Measurements from ENCODE around the gene GRIN1.

Gene GRIN1

GRCh38 chr9:137198051-137198901 lies 59.3 kb downstream of the GRIN1 start:
- DNase-seq: no peak

DNA sequence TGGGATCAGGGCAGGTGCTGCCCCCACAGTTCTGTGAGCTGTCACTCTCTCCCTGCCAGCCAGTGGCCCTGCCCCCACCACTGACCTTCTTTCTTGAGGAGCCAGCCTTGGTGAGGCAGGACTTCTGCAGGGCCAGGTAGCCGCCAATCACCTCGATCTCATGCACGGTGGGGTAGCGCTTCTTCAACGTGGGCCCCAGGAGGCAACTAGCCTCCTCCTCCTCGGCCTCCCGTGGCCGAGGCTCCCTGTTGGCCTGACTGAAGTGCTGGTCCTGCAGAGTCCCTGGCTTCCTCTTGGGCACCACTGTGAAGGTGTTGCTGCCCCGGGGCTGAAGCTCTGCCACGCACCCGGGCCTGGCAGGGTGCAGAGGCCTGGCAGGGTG lies 59.9 kb downstream of the GRIN1 start:
- DNase-seq: no peak

DNA sequence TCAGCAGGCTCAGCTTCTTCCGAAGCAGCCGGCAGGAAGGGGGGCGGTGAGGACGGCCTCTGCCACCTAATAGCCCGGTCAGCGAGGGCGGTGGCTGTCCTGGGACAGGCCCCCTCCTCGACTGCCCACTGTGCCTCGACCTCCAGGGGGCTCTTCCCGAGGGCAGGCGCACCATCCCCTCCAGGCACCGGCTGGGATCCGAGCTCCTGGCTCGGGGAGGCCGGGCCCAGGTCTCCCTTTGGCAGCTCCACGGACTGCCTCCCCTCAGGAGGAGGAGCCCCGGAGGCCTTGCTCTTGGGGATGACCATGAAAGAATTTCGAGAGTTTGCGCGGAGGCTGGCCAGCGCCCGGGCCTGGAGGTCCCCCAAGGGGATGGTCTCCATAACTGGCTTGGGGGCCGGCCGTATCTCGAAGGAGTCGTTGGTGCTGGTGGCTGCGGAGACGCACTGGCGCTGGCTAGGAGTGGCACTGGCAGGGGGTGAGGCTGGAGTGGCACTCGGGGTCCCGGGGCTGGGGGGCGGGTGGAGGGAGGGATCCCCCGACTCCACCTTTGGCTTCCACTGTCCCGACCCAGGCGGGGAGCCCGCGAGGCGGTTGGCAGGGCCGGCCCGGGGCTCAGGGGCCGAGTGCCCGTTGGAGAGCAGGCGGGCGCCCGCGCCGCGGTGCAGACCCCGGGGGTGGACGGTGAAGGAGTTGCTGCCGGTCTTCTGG lies 60.6 kb downstream of the GRIN1 start:
- no peak for DNase-seq

- peak; percentile 98 for DNase-seq
Measured at GRCh38 chr9:137200311-137201204, 61.6 kb downstream of the GRIN1 start, which contains the start of gene TPRN. Gene TPRN, minus strand, starts transcription at chr9:137200741. Its CDS starts 30 bp downstream, at chr9:137200711.

DNA sequence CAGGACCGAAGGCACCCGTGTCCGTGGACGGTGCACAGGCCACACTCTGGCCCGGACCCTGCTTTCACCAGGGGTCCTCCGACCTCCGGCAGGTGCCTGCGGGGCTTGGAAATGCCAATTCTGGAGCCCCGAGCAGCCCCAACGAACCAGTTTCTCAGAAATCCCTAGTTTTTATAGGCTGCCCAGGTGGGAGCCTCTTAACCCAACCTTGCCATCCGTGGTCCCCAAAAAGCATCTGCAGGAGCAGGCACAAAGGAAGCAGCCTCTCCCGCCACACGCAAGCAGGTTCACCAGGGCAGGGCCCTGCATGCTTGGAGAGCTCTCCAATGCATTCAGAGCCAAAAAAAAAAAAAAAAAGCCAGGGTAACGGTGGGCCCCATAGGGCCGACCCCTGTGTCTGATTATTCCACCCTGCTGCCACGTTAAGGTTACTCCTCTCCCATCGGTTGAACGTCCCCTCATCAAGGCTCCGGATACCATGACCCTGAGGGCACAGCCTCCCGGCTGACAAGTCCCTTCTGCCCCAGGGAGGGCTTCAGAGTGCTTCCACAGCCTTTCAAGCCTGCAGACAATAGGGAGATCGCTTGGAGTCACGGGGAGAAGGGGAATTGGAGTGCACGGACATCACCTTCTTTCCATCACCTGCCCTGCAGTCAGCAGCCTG lies 62.4 kb downstream of the GRIN1 start:
- DNase-seq: no peak

- DNase-seq: no peak
Measured at GRCh38 chr9:137202966-137203365, 64.0 kb downstream of the GRIN1 start.

DNA sequence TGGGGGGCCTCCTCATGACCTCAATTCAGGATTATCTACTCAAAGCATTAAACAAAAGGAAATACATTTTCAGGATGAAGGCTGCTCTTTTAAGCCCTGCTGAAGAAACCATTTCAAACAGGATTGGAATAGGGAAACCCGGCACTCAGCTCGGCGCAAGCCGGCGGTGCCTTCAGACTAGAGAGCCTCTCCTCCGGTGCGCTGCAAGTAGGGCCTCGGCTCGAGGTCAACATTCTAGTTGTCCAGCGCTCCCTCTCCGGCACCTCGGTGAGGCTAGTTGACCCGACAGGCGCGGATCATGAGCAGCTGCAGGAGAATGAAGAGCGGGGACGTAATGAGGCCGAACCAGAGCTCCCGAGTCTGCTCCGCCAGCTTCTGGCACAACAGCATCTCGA lies 65.8 kb downstream of the GRIN1 start:
- DNase-seq: no peak

DNA sequence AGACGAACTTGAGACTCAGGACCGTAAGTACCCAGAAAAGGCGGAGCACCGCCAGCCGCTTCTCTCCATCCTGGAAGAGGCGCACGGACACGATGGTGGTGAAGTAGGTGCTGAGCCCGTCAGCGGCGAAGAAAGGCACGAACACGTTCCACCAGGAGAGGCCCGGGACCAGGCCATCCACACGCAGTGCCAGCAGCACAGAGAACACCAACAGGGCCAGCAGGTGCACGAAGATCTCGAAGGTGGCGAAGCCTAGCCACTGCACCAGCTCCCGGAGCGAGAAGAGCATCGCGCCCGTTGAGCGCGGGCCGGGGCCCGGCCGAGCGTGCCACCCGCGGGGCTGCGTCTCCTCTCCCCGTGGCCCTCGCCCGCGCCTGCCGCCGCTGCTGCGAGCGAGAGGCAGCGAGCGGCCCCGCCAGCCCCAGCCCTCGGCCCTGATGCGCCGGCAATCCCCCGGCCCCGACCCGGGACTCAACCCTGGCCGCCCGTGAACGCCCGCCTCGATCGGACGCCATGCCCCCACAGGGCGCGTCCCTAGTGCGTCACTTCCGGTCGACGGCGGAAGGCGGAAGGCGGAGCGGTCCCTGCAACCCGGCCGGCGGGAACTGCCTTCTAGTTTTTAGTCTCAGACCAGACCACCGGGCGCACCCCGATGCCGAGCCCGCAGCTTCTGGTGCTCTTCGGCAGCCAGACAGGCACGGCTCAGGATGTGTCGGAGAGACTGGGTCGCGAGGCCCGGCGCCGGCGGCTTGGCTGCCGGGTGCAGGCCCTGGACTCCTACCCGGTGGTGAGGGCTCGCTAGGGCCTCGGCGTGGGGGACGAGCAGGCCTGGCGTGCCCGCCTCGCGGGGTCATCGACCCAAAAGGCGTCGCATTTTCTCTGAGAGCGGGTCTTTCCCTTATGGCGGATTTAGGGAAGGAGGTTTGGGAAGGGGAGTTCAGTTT lies 66.4 kb downstream of the GRIN1 start, which contains the start of the genes NDOR1 and TMEM203:
Gene NDOR1, plus strand, starts transcription at position 575 of the 944 bp plus-strand sequence. Its CDS starts 78 bp downstream, at position 653.
Gene TMEM203, minus strand, starts transcription at position 523 of the 944 bp plus-strand sequence. Its CDS starts 234 bp downstream, at position 289.
- DNase-seq: peak; percentile 94

GRCh38 chr9:137206602-137207001 lies 67.6 kb downstream of the GRIN1 start:
- DNase-seq: no peak

- DNase-seq: no peak
Measured at GRCh38 chr9:137211532-137211931, 72.6 kb downstream of the GRIN1 start.

GRCh38 chr9:137212520-137212919 lies 73.6 kb downstream of the GRIN1 start:
- no peak for DNase-seq

- no peak for DNase-seq
Measured at GRCh38 chr9:137213160-137214060, 74.5 kb downstream of the GRIN1 start.

DNA sequence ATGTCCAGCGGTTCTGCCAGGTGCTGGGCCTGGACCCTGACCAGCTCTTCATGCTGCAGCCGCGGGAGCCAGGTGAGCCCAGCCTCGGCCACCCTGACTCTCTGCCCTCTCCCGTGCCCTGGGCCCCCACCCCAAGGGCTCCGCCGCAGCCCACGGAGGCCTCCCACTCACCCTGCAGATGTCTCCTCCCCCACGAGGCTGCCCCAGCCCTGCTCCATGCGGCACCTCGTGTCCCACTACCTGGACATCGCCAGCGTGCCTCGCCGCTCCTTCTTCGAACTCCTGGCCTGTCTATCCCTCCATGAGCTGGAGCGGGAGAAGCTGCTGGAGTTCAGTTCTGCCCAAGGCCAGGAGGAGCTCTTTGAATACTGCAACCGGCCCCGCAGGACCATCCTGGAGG lies 75.7 kb downstream of the GRIN1 start:
- no peak for DNase-seq

- no peak for DNase-seq
Measured at GRCh38 chr9:137215196-137215986, 76.4 kb downstream of the GRIN1 start.

DNA sequence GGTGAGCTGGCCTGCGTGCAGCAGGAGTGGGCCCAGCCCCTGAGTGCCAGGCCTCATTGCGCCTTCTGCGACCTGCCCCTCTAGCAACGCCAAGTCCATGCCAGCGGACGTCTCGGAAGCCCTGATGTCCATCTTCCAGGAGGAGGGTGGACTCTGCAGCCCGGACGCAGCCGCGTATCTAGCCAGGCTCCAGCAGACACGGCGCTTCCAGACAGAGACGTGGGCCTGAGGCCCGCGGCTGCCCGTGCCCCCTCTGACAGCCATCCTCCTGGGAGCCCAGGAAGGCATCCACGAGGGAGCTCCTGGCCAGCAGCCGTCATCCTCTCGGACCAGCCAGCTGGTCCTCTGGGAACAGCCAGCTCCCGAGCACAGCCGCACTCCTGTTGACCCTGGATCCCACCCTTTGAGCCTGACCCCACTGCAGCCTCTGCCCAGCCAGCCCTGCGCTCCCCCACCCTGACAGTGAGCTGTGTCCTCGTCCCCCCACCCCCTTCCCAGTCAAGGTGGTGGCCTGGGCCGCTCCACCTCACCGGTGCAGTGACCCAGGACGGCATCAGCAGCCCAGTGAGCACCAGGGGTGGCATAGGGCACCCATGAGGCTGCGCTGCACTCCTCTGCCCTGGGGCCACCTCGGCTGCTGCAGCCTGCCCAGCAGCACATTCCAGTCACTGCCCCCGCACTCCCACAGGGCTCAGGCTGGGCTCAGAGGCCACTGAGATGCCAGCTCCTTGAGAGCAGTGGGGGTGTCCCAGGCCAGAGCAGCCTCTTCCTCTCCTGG lies 77.4 kb downstream of the GRIN1 start:
- no peak for DNase-seq

DNA sequence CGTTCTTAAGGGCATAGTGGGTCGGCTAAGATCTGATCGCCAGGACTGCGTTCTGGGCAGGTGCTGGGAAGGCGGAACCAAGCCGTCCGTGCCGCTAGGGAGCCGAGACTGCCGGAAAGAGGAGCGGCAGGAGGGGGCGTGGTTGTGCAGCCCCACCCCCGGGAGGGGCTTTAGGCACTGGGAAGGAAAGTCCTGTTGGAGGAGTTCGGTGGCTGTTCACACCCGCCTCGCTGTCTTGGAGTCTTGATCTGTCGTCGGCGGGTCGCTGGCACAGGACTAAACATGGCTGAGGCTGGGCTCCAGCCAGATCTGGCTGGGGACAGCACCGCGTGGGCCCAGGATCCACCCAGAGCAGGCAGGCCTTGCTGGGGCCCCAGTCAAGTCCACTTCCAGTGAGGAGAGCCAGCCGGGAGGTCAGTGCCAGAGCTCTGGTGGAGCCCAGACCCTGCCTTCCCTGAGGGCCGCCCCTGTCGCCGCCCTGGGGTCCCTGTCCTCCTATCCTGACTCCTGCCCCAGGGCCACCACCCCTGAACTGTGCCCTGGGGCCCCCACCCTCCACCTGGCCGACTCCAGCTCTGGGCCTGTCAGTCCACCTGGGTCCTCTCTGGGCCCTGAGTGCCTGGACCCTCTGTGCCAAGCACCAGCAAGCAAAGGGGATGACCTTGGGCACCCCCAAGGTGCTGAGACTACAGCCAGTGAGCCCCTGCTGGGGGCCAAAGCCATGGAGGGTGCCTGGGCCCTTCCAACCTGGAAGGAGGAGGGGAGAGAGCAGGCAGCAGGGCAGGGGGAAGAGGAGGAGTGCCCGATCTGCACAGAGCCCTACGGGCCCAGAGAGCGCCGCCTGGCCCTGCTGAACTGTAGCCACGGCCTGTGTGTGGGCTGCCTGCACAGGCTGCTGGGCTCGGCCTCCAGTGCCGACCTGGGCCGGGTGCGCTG lies 78.6 kb downstream of the GRIN1 start:
- DNase-seq: no peak

DNA sequence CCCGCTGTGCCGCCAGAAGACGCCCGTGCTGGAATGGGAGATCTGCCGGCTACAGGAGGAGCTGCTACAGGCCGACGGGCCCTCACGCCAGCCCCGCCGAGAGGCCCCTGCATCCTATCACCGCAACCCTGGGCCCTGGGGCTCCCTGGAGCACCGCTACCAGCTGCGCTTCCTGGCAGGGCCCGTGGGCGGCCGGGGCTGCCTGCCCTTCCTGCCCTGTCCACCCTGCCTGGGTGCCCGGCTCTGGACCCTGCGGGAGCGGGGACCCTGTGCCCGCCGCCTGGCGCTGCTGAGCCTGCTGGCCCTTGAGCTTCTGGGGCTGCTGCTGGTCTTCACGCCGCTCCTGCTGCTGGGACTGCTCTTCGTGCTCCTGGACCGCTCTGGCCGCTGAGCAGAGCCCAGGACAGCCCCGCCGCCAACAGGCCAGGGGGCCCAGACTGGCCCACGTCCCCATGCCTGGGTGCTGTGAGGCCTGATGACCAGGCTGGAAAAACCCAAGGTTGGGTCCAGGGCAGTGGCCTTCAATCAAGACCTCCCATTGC lies 79.3 kb downstream of the GRIN1 start:
- no peak for DNase-seq
